GM13976 (cell line): ENCODE measurements around the gene PLA2G4B.
A peak's percentile ranks its signal among the peaks of the same experiment; 100 is the strongest.
"Not testable (repeated sequence)": the region's sequence is repeated elsewhere in the genome, so short reads cannot be mapped to it uniquely, and the experiment has no call there.

ENCODE experiments used
- DNase-seq: peaks from one replicate; pipeline ENCODE4 v3.0.0; 2012; ENCODE audit warnings: low spot score
- in situ Hi-C: fragments of 300-500 bp; cut with MboI; formaldehyde crosslinking; loops from one replicate; pipeline ENCODE4 v1.12.0; 2022; ENCODE audit warnings: low sequenced_read_pairs, mixed read lengths, inconsistent platforms; ENCODE audit not compliant: unreplicated experiment
- TF ChIP-seq, protein P1 (sequence below): IDR thresholded peaks from 2 replicates; pipeline ENCODE4 v1.5.1; 2012; ENCODE audit warnings: borderline replicate concordance, mild to moderate bottlenecking; ENCODE audit not compliant: insufficient read depth; ENCODE audit errors: extremely low read depth, missing control alignments, control extremely low read depth

The PLA2G4B gene

DNA sequence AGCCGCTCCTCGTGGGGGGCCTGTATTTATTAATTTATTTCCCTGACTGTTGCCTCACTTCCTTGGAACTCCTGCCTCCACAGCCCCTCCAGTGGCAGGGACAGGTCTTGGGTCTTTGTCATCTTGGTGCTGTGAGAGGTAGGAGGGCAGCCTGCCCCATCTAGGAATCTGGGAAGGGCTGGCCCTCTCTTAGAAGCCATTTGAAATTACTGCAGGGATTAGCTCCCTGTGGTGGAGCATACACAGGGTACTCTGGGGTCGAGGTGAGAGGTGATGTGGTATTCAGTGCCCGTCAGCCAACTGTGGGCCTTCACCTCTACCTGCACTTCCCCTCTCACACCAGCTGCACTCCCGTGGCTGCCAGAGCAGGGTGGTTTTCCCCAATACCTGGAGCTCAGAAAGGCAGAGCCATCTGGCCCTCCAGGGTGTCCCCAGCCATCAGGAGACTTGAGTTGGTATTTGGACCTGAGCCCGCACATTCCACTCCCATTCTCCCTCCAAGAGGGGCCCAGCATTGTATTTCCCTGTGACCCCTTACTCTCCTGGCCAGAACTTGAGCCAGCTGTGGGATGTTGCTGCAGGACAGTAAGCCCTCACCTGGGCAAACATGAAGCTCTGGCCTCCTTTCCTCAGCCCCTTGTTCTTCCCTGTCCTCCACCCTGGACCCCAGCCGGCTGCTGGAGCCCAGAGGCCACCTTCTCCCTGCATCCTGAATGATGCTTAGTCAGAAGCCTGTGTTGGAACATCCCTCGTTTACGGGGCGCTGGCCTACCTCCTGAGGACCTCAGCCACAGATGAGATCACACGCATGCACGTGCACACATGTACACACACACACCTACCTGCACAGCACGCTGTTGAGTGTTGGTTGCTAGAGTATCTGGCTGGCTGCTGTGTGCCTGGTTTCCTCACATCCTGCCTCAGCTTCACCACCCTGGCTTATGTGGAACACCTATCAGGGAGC is 12.8 kb upstream of the PLA2G4B start:
- TF ChIP-seq, protein P1, sequence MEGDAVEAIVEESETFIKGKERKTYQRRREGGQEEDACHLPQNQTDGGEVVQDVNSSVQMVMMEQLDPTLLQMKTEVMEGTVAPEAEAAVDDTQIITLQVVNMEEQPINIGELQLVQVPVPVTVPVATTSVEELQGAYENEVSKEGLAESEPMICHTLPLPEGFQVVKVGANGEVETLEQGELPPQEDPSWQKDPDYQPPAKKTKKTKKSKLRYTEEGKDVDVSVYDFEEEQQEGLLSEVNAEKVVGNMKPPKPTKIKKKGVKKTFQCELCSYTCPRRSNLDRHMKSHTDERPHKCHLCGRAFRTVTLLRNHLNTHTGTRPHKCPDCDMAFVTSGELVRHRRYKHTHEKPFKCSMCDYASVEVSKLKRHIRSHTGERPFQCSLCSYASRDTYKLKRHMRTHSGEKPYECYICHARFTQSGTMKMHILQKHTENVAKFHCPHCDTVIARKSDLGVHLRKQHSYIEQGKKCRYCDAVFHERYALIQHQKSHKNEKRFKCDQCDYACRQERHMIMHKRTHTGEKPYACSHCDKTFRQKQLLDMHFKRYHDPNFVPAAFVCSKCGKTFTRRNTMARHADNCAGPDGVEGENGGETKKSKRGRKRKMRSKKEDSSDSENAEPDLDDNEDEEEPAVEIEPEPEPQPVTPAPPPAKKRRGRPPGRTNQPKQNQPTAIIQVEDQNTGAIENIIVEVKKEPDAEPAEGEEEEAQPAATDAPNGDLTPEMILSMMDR = no peak
- no peak for DNase-seq

DNA sequence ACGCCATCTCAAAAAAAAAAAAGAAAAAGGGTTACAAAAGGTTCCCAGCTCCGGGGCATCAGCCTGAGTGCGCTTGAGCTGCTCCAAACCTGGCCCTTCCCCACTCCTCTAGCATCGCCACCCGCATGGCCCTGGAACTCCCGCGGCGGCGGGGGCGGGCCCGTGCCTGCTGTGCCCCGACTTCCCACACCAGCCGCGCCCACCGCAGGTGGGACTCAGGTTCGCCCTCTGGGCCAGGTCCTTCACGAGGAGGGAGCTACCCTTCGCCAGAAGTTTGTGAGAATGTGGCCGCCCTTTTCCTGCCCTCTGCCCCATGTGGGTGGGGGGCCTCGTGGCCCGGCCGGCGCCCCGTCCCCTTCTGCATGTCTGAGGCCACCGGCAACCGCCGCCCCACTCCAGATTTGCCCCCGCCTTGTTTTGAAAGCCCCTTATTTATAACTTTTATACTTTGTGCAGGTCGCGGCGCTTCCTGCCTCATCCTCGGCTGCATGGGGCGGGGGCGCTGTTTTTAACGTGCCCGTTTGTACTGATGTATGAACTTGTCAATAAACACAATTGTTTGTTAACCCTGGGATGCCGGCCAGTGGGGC is 11.3 kb upstream of the PLA2G4B start:
- in situ Hi-C loops = no loop called here
- TF ChIP-seq, protein P1 = no peak

More for the DNA sequence above, 12.8 kb upstream of the PLA2G4B start:
- in situ Hi-C loops = no loop called here

DNA sequence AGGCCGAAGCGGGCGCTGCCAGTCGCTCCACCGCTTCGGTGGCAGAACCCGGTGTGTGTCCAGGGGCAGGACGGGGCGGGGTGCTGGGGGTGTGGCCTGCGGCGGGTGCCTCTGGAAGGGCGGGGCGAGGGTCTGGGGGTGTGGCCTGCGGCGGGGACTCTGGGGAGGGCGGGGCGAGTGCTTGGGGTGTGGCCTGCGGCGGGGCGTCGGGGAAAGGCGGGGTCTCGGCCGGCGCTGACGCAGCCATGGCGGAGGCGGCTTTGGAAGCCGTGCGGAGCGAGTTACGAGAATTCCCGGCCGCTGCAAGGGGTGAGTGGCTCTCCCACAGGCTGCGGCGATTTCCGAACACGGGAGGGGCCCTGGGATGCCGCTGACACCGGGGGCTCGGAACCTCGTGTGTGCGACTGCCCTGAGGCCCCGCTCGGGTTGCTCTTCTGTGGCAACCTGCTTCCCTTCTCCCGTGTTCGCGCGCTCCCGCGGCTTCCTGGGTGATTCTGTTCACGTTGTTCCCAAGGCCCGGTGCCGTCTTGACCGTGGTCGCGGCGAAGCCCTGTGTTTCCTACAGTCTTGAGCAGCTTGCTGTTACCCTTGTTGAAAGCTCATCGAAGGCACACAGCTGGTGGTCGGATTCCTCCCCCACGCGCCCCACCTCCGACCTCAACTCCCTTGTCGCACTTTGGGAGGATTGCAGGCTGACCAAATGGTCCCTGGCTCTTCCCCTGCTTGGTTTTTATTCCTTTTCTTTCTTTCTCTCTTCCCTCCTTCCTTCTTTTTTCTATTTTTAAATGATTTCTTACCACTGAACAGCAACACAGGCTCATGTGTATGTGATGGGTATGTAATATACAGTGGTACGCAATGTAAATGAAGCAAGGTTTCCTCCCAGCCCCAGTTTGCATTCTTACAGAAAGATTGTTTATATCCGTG is 10.5 kb upstream of the PLA2G4B start, which contains the start of gene JMJD7:
Gene JMJD7 (plus strand): TSS at position 213 of the 927 bp plus-strand sequence. CDS start 33 bp downstream, at position 246.
- TF ChIP-seq, protein P1 = no peak
- peak; percentile 100 for DNase-seq
- in situ Hi-C loops = no loop called here

More for the DNA sequence above, 11.3 kb upstream of the PLA2G4B start:
- DNase-seq = no peak

DNA sequence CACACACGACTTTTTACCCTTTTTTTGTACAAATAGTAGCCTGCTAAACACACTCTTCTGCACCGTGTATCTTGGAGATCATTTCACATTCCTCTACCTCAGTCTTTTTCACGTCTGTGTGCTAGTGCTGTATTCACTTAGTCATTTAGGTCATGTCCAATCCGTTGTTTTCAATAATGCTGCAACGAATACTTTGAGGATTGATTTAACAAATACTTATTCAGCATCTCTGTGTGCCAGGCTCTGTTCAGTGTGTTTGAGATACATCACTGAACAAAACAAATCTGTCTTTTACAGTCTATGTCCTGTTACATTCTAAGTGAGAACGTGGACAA is 9.9 kb upstream of the PLA2G4B start:
- DNase-seq = no peak
- TF ChIP-seq, protein P1 = no peak
- in situ Hi-C loops = no loop called here

DNA sequence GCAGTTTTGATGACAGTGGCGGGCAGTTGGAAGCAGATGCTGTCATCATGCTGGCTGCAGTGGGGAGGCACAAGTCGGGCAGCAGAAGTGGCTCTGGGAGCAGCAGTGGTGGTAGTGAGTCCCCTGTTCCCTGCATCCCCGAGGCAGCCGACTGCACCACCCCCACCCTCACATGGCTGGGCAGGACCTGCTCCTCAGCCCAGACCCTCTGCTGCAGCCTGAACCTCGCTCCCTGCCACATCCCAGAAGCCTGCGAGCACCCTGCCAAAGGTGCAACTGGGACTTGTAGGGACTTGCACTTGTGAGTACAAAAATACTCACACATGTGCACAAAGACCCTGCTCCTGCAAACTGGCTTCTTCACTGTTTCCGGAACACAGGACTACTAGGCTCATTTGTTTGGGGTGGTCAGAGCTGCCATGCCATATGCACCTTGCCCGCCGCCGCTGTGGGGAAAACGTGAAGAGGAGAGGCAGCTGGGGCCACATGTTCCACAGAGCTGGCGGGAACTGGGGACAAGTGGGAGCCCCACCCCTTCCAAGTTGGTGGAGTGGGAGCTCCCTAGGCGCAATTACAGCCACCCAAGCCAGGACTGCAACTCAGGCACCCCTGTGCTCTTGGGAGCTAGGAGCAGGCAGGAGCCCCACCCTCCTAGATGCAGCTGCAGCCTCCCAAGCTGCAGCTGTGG is 8.5 kb upstream of the PLA2G4B start:
- DNase-seq = no peak
- in situ Hi-C loops = no loop called here
- TF ChIP-seq, protein P1 = no peak

DNA sequence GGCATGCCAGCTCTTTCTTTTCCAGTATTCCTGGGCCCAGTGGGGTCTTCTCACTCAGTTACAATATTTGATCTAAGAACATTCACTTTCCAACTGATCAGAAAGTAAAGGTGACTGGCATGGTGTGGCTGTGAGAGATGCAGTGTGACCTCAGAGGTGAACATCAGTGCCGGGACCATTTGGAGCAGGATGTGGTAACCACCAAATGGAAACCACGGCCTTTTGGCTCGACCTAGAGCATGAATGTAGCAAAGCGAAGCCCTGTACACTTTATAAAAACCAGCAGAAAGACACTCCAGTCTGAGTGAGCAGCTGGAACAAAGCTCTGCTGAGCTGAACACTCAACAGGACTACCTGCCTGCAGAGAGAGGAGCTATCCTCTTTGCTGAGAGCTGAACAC is 7.4 kb upstream of the PLA2G4B start:
- in situ Hi-C loops, DNase-seq: not testable (repeated sequence)
